Neural cell (in vitro differentiated cells): ENCODE measurements around the gene IMMP1L. TPM values are rescaled to one million over a fixed set of nuclear protein-coding genes. Genes with fewer than 3 reads are reported as not detected.

Source experiments
- H2AFZ ChIP-seq: fragments of 200-600, 300-800 bp; sonication (generic), shearing (Covaris generic); 2 replicates; pipeline ENCODE4 v1.6.0; 2014; ENCODE audit warnings: low read depth, mild to moderate bottlenecking, antibody characterized with exemption, low read length, moderate library complexity
- H3F3A ChIP-seq: fragments of 200-600 bp; shearing (Covaris generic); 2 replicates; pipeline ENCODE4 v1.6.1; 2016; ENCODE audit warnings: mild to moderate bottlenecking, moderate library complexity, mixed read lengths, antibody characterized with exemption, low read length; ENCODE audit not compliant: insufficient read depth, poor library complexity, severe bottlenecking
- H3K27ac ChIP-seq: fragments of 200-600, 300-800 bp; sonication (generic), shearing (Covaris generic); 2 replicates; pipeline ENCODE4 v1.5.1; 2014; ENCODE audit warnings: mild to moderate bottlenecking, low read length, moderate library complexity
- H3K27me3 ChIP-seq: fragments of 300-800, 200-600 bp; sonication (generic), shearing (Covaris generic); 2 replicates; pipeline ENCODE4 v1.6.0; 2014; ENCODE audit warnings: mild to moderate bottlenecking, low read depth, low read length, moderate library complexity; ENCODE audit not compliant: insufficient read depth
- H3K36me3 ChIP-seq: fragments of 300-800, 200-600 bp; sonication (generic), shearing (Covaris generic); 2 replicates; pipeline ENCODE4 v1.5.1; 2014; ENCODE audit warnings: mild to moderate bottlenecking, antibody characterized with exemption, low read length, moderate library complexity; ENCODE audit not compliant: insufficient read depth
- H3K4me2 ChIP-seq: fragments of 300-800, 200-600 bp; sonication (generic), shearing (Covaris generic); 2 replicates; pipeline ENCODE4 v1.6.0; 2014; ENCODE audit warnings: mild to moderate bottlenecking, low read length
- H3K4me3 ChIP-seq: fragments of 300-800, 200-600 bp; sonication (generic), shearing (Covaris generic); 2 replicates; pipeline ENCODE4 v1.5.1; 2014; ENCODE audit warnings: mild to moderate bottlenecking, low read length, moderate library complexity
- H3K79me2 ChIP-seq: fragments of 200-600 bp; shearing (Covaris generic); replicated peaks from 2 replicates; pipeline ENCODE4 v1.6.0; 2014; ENCODE audit warnings: mild to moderate bottlenecking, low read length, moderate library complexity; ENCODE audit not compliant: insufficient read depth
- H3K9ac ChIP-seq: fragments of 300-800, 200-600 bp; sonication (generic), shearing (Covaris generic); 2 replicates; pipeline ENCODE4 v1.6.1; 2016; ENCODE audit warnings: mild to moderate bottlenecking, low read length, mixed read lengths
- H3K9me2 ChIP-seq: fragments of 200-600 bp; shearing (Covaris generic); 2 replicates; pipeline ENCODE4 v1.6.1; 2016; ENCODE audit warnings: mild to moderate bottlenecking, low read length, mixed read lengths; ENCODE audit not compliant: insufficient read depth
- H3K9me3 ChIP-seq: fragments of 200-600, 300-800 bp; sonication (generic), shearing (Covaris generic); 2 replicates; pipeline ENCODE4 v1.6.1; 2016; ENCODE audit warnings: mild to moderate bottlenecking, mixed run types, low read length, moderate library complexity, mixed read lengths
- H4K20me1 ChIP-seq: fragments of 200-600 bp; shearing (Covaris generic); 2 replicates; pipeline ENCODE4 v1.6.1; 2016; ENCODE audit warnings: mild to moderate bottlenecking, mixed run types; ENCODE audit not compliant: insufficient read depth
- CTCF ChIP-seq: fragments of 450-650 bp; IDR thresholded peaks from 2 replicates; pipeline ENCODE4 v1.5.1; 2014; ENCODE audit warnings: antibody characterized with exemption, mild to moderate bottlenecking, moderate library complexity; ENCODE audit not compliant: poor library complexity, severe bottlenecking
- EP300 ChIP-seq: fragments of 450-650 bp; conservative IDR thresholded peaks from 2 replicates; pipeline ENCODE4 v1.6.1; 2014; ENCODE audit warnings: antibody characterized with exemption, mild to moderate bottlenecking, moderate library complexity; ENCODE audit not compliant: poor library complexity, severe bottlenecking
- EZH2 ChIP-seq: fragments of 200-600, 300-800 bp; shearing (Covaris generic), sonication (generic); IDR thresholded peaks from 2 replicates; pipeline ENCODE4 v1.6.1; 2014; ENCODE audit warnings: antibody characterized with exemption, low read length, borderline replicate concordance, mild to moderate bottlenecking; ENCODE audit not compliant: insufficient read depth, poor library complexity, severe bottlenecking
- MXI1 ChIP-seq: fragments of 450-650 bp; conservative IDR thresholded peaks from 2 replicates; pipeline ENCODE4 v1.6.1; 2014; ENCODE audit warnings: antibody characterized with exemption, mild to moderate bottlenecking; ENCODE audit not compliant: poor library complexity, severe bottlenecking
- POLR2AphosphoS5 ChIP-seq: IDR thresholded peaks from 2 replicates; pipeline ENCODE4 v1.6.1; 2012
- RAD21 ChIP-seq: fragments of 450-650 bp; conservative IDR thresholded peaks from 2 replicates; pipeline ENCODE4 v1.6.1; 2014; ENCODE audit warnings: antibody characterized with exemption, mild to moderate bottlenecking, moderate library complexity
- SMC3 ChIP-seq: fragments of 450-650 bp; conservative IDR thresholded peaks from 2 replicates; pipeline ENCODE4 v1.6.1; 2014; ENCODE audit warnings: antibody characterized with exemption, mild to moderate bottlenecking, moderate library complexity; ENCODE audit not compliant: poor library complexity
- TAF1 ChIP-seq: IDR thresholded peaks from 2 replicates; pipeline ENCODE4 v1.6.1; 2012; ENCODE audit warnings: low read depth
- polyA plus RNA-seq: library from polyadenylated mRNA; depleted of rRNA; stranded (reverse); fragments of >200 nt; gene quantifications from 2 replicates; pipeline ENCODE4 v1.2.3, GENCODE V29; 2014
- TF ChIP-seq, protein P1 (sequence below): IDR thresholded peaks from 2 replicates; pipeline ENCODE4 v1.6.1; 2012; ENCODE audit warnings: borderline replicate concordance

Gene IMMP1L
- polyA plus RNA-seq, 1 donor from 2014 or later, result 386 TPM

GRCh38 chr11:31535479-31535878, 26.1 kb upstream of the IMMP1L start:
- Histone ChIP-seq H3K27me3 (no peaks in the 10 kb centered on the region), H3F3A (no peaks in the 10 kb centered on the region), H3K36me3 (no peaks in the 10 kb centered on the region), H3K27ac (no peak overlapping the region), H3K4me2 (no peak overlapping the region), H3K9ac (no peak overlapping the region), H4K20me1 (no peaks in the 10 kb centered on the region), H3K79me2 (no peaks in the 10 kb centered on the region), H3K4me3 (no peak overlapping the region), H2AFZ (no peak overlapping the region), H3K9me2 (no peaks in the 10 kb centered on the region), H3K9me3 (no peaks in the 10 kb centered on the region)
- TF ChIP-seq RAD21, result no peak

GRCh38 chr11:31531293-31531692, 21.9 kb upstream of the IMMP1L start:
- Histone ChIP-seq H3K27ac (no peak overlapping the region), H2AFZ (no peak overlapping the region), H3K36me3 (no peaks in the 10 kb centered on the region), H3F3A (no peaks in the 10 kb centered on the region), H3K9me3 (no peaks in the 10 kb centered on the region), H4K20me1 (no peaks in the 10 kb centered on the region), H3K27me3 (no peaks in the 10 kb centered on the region), H3K79me2 (no peaks in the 10 kb centered on the region), H3K4me2 (no peak overlapping the region), H3K9ac (no peak overlapping the region), H3K4me3 (no peak overlapping the region), H3K9me2 (no peaks in the 10 kb centered on the region)
- no peak for TF ChIP-seq SMC3
- TF ChIP-seq POLR2AphosphoS5, result no peak
- TF ChIP-seq RAD21, result no peak
- no peak for TF ChIP-seq CTCF
- TF ChIP-seq, protein P1, sequence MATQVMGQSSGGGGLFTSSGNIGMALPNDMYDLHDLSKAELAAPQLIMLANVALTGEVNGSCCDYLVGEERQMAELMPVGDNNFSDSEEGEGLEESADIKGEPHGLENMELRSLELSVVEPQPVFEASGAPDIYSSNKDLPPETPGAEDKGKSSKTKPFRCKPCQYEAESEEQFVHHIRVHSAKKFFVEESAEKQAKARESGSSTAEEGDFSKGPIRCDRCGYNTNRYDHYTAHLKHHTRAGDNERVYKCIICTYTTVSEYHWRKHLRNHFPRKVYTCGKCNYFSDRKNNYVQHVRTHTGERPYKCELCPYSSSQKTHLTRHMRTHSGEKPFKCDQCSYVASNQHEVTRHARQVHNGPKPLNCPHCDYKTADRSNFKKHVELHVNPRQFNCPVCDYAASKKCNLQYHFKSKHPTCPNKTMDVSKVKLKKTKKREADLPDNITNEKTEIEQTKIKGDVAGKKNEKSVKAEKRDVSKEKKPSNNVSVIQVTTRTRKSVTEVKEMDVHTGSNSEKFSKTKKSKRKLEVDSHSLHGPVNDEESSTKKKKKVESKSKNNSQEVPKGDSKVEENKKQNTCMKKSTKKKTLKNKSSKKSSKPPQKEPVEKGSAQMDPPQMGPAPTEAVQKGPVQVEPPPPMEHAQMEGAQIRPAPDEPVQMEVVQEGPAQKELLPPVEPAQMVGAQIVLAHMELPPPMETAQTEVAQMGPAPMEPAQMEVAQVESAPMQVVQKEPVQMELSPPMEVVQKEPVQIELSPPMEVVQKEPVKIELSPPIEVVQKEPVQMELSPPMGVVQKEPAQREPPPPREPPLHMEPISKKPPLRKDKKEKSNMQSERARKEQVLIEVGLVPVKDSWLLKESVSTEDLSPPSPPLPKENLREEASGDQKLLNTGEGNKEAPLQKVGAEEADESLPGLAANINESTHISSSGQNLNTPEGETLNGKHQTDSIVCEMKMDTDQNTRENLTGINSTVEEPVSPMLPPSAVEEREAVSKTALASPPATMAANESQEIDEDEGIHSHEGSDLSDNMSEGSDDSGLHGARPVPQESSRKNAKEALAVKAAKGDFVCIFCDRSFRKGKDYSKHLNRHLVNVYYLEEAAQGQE, result no peak
- no peak for TF ChIP-seq MXI1
- TF ChIP-seq TAF1, result no peak
- no peak for TF ChIP-seq EZH2
- no peak for TF ChIP-seq EP300

- H3K79me2 ChIP-seq, result no peaks in the 10 kb centered on the region
- H3K27ac ChIP-seq, result no peak overlapping the region
- no peaks in the 10 kb centered on the region for H3K27me3 ChIP-seq
- no peaks in the 10 kb centered on the region for H3K9me2 ChIP-seq
- H3K9me3 ChIP-seq, result no peaks in the 10 kb centered on the region
- H3K36me3 ChIP-seq, result no peaks in the 10 kb centered on the region
- H3K9ac ChIP-seq, result no peak overlapping the region
- H2AFZ ChIP-seq, result no peak overlapping the region
- no peak overlapping the region for H3K4me3 ChIP-seq
- no peak overlapping the region for H3K4me2 ChIP-seq
- no peak for TF ChIP-seq CTCF
- no peak for TF ChIP-seq EZH2
- no peak for TF ChIP-seq TAF1
- H4K20me1 ChIP-seq, result no peaks in the 10 kb centered on the region
- no peaks in the 10 kb centered on the region for H3F3A ChIP-seq
These were observed 20.3 kb upstream of the IMMP1L start for GRCh38 chr11:31529701-31530100.
